ENCODE measurements around the gene PPM1H.
"Not testable (repeated sequence)": the region's sequence is repeated elsewhere in the genome, so short reads cannot be mapped to it uniquely, and the experiment has no call there.

The PPM1H gene

GRCh38 chr12:62668782-62669181, 266.2 kb downstream of the PPM1H start:
- DNase-seq = peak; percentile 10

DNA sequence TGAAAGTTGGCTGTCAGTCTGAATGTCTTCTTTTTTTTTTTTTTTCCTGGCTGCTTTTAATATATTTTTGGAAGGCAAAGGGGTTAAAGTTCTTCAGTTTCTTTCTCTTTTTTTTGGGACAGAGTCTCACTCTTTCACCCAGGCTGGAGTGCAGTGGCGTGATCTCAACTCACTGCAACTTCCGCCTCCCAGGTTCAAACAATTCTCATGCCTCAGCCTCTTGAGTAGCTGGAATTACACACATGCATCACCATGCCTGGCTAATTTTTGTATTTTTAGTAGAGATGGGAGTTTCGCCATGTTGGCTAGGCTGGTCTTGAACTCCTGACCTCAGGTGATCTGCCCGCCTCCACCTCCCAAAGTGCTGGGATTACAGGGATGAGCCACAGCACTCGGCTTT, 270.0 kb downstream of the PPM1H start:
- not testable (repeated sequence) for DNase-seq

- DNase-seq = no peak
Measured at GRCh38 chr12:62660756-62661155, 274.2 kb downstream of the PPM1H start.

DNA sequence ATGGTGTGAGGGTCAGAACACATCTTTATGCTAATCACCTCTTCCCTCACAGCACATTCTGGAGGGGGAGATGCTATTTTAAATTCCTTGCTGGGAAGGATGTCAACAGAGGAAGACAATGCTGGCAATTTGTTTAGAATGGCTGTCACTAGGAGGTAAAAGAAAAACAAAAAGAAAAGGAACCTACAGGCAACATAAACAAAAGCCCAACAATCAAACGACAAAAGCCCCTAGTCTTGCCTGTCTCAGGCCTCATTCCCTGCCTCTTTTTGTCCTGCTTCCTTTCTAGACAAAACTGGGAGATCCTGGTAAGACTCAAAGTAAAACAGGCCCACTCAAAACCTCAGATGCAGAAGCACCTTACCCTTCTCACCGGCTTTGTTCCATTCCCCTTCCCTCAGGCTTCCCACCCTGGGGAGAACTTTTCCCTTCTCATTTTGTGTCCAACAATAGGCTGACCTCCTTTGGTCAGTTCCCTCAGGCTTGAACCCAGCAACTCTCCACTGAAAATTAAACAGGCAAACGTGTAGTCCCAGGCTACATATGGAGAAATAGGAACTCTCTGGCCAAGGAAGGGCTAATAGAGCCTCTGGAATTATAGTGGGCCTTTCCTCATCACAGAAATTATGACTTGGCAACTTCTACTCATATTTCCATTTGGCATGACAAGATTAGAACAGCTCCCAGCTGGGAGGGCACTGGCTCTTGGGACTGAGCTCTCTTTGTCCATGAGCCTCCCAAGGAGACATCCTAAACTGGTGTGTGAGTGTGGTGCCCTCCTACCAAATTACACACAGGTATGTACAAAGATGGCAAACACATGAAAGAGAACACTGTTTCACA, 275.3 kb downstream of the PPM1H start:
- no peak for DNase-seq

DNA sequence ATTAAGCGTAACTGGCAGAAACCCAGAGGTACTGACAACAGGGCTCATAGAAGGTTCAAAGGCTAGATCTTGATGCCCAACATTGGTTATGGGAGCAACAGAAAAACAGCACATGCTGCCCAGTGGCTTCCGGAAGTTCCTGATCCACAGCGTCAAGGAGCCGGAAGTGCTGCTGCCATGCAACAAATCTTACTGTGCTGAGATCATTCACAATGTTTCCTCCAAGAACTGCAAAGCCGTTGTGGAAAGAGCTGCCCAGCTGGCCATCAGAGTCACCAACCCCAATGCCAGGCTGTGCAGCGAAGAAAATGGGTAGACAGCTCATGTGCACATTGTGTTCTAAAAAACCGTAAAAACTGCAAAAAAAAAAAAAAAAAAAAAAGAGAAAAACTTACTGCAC, 276.0 kb downstream of the PPM1H start:
- no peak for DNase-seq

DNA sequence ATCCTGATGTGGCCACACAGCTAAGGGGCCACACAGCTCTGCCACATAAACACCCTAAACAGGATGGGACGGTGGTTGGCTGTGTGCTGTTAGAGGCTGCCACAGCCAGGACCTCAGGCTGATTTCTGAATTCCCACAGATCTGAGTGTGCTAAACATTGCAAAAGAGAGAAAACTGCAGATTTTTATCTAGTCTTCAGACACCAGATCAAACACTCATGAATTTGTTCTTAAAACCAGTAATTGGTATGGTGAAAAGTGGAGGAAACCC, 277.7 kb downstream of the PPM1H start:
- no peak for DNase-seq

DNA sequence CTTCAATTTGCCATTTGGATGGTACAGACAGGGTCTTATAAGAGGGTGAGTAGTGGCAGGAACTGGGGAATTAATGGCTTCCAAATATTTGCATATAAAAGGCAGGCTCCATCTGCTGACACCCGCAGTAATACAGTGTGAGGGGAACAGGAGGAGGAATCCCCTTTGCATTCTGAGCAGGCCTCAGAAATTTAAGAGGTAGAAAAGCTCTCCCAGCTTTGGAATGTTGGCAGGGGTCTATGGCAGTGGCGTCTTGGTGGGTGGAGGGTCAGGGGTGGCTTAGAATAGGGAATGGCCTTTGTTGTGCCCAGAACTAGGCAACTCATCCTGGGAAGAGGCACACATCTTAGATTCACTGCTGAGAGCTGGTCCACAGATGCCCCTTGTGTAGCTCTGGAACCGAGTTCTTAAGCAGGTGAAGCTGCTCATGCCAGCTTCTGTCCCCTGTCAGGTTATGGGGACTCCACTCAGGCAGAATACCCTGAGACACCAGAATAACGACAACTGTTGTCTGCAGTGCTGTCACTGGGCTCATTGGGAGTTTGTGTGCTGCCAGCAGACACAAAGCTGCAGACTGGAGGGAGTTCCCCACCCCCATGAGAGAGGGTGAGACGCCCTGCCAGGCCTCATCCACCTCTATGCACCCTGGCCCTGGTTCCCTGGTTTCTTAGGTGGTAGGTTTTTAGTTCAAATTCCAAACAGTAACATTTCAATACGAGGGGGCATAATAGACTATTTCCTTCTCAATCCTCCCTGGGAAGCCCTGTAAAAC, 278.2 kb downstream of the PPM1H start:
- no peak for DNase-seq

- no peak for DNase-seq
Measured at GRCh38 chr12:62655666-62656151, 279.2 kb downstream of the PPM1H start.

DNA sequence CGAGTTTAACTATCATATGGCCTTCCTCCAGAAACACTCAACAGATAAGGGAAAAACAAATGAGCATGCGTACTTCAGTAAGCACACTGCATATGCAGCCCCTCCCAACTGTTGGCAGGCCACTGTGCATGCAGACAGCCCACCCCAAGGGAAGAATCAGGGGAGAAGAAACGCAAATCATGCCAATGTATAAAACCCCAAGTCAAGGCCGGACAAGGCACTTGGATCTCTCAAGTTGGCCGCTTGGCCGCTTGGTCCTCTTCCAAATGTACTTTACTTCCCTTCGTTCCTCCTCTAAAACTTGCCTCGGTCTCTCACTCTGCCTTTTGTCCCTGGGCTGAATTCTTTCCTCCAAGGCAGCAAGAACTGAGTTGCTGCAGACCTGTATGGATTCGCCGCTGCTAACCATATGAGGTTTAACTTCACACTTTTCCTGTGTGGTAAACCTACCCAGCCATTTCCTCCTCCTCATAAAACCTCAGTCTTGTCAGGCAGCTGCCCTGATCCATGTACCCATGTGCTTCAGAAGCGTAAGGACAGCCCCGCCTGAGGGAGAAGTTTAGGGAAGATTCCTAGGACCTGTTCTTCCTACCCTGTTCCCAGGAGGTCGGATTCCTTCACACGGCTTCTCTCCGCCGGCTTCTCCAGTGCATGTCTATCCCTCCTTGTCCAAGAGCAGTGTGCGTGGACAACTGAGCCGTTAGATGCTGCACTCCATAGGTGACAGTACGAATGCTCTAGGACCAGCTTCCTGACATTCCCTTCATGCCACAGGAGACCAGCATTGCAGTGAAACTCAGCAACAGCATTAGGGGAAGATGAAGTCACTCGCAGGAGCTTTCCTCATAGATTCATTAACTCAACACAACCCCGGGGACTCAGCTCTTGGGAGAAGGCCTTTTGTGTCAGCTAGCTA, 280.4 kb downstream of the PPM1H start:
- DNase-seq = no peak

GRCh38 chr12:62653740-62654139, 281.2 kb downstream of the PPM1H start:
- no peak for DNase-seq

DNA sequence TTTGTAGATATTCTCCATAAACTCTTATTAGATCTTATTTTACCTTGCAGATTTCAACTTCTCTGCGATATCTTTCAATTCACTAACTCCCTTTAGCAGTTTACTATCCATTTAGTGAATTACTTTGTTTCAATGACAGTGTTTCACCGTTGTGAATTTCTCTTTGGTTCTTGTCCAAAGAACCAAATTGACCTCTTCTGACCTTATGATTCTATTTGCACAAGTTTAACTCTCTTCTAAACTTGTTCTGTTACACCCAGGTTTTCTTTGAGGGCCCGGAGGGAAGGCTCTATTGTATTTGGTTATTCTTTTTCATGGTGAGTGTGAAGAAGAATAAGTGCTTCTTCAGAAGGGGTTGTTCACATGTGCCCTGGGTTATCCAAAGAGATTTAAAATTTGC, 281.6 kb downstream of the PPM1H start:
- DNase-seq = no peak

- no peak for DNase-seq
Measured at GRCh38 chr12:62651138-62651537, 283.8 kb downstream of the PPM1H start.

GRCh38 chr12:62649412-62650138, 285.4 kb downstream of the PPM1H start:
- no peak for DNase-seq

DNA sequence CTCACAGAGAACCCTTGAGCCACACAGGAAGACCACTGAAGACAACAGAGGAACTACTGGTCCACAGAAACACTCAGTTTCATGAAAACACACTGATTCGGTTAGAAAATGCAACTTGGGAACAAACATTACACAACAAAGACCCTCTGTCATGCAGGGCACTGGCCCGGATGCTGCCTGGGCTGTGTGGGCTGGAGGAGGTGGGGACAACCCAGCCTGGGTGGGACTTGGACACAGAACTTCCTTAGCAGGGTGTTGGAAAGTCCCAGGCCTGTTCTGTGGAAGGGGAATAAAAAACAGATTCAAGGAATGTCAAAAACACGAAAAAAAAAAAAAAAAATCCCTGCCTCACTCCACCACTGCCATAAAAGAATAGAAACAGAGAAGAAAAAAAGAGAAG, 287.4 kb downstream of the PPM1H start:
- DNase-seq = no peak

DNA sequence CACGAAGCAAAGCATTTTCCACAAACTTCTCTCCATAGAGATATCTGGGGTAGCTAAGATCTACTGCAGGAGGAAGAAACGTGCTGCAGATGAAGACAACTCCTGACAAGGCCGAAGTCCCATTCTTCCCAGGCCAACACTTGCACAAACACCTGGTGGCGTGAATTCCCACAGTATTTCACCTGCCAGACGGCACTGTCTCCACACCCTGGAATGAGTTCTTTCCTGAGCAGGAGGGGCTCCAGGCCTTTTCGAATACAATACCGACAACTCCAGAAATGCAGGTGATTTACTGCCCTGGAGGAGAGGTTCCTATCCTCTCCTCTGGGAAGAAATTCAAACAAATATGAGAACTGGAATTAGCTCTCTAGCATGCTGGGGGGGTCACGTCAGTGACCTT, 288.4 kb downstream of the PPM1H start:
- no peak for DNase-seq

DNA sequence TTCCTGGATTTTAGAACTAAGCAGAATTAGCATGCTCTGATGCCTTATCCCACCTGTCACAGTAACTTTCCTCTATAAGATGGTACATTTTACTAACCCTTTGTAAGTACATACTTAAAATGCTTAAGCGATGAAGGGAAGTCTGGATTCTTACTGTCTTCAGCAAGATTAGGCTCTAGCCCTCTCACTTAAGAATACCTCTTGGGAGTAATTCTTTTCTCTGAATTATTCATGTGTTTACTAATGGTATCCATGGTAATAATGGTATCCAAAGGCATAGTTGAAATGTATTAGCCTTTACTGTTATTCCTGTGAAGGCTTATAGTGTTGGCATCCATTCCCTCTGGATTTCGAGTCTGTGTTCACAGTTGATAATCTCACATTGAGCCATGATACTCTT, 291.5 kb downstream of the PPM1H start:
- no peak for DNase-seq

GRCh38 chr12:62642486-62642885, 292.5 kb downstream of the PPM1H start:
- no peak for DNase-seq

- no peak for DNase-seq
Measured at GRCh38 chr12:62640910-62641448, 294.0 kb downstream of the PPM1H start.

- no peak for DNase-seq
Measured at GRCh38 chr12:62637679-62638078, 297.3 kb downstream of the PPM1H start.

GRCh38 chr12:62635649-62636048, 299.3 kb downstream of the PPM1H start:
- no peak for DNase-seq

DNA sequence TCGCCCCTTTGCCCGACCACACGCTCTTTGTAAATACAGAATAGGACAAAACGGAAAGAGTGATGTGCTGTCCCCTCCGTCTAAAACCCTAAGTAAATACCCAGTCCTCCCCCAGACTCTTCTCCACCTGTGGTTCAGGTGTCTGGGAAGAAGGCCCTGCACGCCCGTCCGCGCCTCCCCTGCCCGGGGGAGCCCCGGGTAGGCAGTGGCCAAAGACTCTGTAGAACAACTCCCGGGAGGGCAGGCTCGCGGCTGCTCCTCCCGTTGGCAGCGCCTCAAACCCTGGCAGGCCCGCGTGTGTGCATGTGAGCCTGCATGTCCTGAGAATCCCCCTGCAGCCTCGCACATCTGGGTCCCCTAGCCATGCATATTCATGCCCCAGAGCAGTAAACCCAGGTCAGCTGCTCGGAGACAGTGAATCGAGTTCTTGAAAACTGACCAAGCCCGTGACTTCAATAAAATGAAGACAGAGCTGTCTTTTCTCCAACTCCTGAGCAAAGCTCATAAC, 302.5 kb downstream of the PPM1H start:
- no peak for DNase-seq

All from NCI-H1436 treated with DMSO at 0.1 percent for 48 hours (cell line).